Stimulated activated CD4-positive, alpha-beta T cell treated with anti-CD3 and anti-CD28 coated beads, Interleukin-2, amount 100 ng/mL, for 24 hours (primary cell): Measurements from ENCODE around the gene AARSD1.
A peak's percentile ranks its signal among the peaks of the same experiment; 100 is the strongest.
"Not testable (repeated sequence)": the region's sequence is repeated elsewhere in the genome, so short reads cannot be mapped to it uniquely, and the experiment has no call there.

Source experiments
- DNase-seq, 2 donors: peaks; one replicate each; pipeline ENCODE4 v3.0.0-alpha.2; 2020

The AARSD1 gene

GRCh38 chr17:42964161-42964932, at the start of gene AARSD1:
Gene AARSD1 (minus strand): TSS chr17:42964454. CDS start chr17:42964440, 14 bp downstream.
- DNase-seq = peak; percentile 89 to 90

GRCh38 chr17:43013296-43013695, 49.0 kb upstream of the AARSD1 start:
- DNase-seq = no peak

- DNase-seq = no peak
These were observed 47.6 kb upstream of the AARSD1 start for GRCh38 chr17:43011728-43012472.

GRCh38 chr17:43010667-43011308, 46.5 kb upstream of the AARSD1 start:
- no peak for DNase-seq

GRCh38 chr17:43006639-43007551, 42.6 kb upstream of the AARSD1 start, which contains the start of gene IFI35:
Gene IFI35 (plus strand): TSS chr17:43006784. CDS start chr17:43006948, 164 bp downstream.
- DNase-seq = peak; percentile 85

- DNase-seq = no peak
These were observed 39.4 kb upstream of the AARSD1 start for GRCh38 chr17:43003542-43004172.

GRCh38 chr17:43000894-43001293, 36.6 kb upstream of the AARSD1 start:
- not testable (repeated sequence) for DNase-seq

GRCh38 chr17:42999003-42999525, 34.8 kb upstream of the AARSD1 start:
- DNase-seq = no peak

GRCh38 chr17:42997984-42998938, 34.0 kb upstream of the AARSD1 start, which contains the start of gene RPL27:
Gene RPL27 (plus strand): TSS chr17:42998419. CDS start chr17:42998751, 332 bp downstream.
- DNase-seq = peak; percentile 96 to 97

GRCh38 chr17:42997390-42997983, 33.2 kb upstream of the AARSD1 start:
- DNase-seq = no peak

- DNase-seq = not testable (repeated sequence)
These were observed 29.7 kb upstream of the AARSD1 start for GRCh38 chr17:42993913-42994312.

GRCh38 chr17:42992872-42993271, 28.6 kb upstream of the AARSD1 start:
- DNase-seq = no peak

- DNase-seq = no peak
These were observed 27.2 kb upstream of the AARSD1 start for GRCh38 chr17:42991471-42991870.

GRCh38 chr17:42989726-42990652, 25.7 kb upstream of the AARSD1 start:
- no peak for DNase-seq

GRCh38 chr17:42989141-42989540, 24.9 kb upstream of the AARSD1 start:
- no peak for DNase-seq

GRCh38 chr17:42985225-42985624, 21.0 kb upstream of the AARSD1 start:
- no peak for DNase-seq

GRCh38 chr17:42982266-42982665, 18.0 kb upstream of the AARSD1 start:
- DNase-seq = no peak

GRCh38 chr17:42980766-42981397, 16.6 kb upstream of the AARSD1 start:
- DNase-seq = peak; percentile 73 to 77
